ENCODE data around the gene ADGRV1. TPM values are rescaled to one million over a fixed set of nuclear protein-coding genes. Genes with fewer than 3 reads are reported as not detected.

ADGRV1 gene
- polyA plus RNA-seq, 3 donors, result 0.18 to 0.33 TPM; not detected in 1

GRCh38 chr5:91211997-91212713, 653.6 kb downstream of the ADGRV1 start:
- H3K4me3 ChIP-seq (replicated peaks in 1 of 3; ENCODE audit: low read depth in 2 of 3, low read length in 3 of 3), result no peak overlapping the region
- Mint-ChIP-seq H3K27me3 (ENCODE audit: low read depth in 3 of 3) (peaks cover 0 to 2% (median 0%) of the 10 kb centered on the region in 3 donors), H3K27ac (no peak overlapping the region), H3K4me1 (peaks cover 4% of the 10 kb centered on the region), H3K36me3 (no peaks in the 10 kb centered on the region), H3K9me3 (peaks cover 0 to 6% (median 0%) of the 10 kb centered on the region in 7 donors), H3K4me3 (no peak overlapping the region)
- H4K20me1 ChIP-seq (ENCODE audit: insufficient read depth, low read length), result no peaks in the 10 kb centered on the region
- peaks cover 11 to 20% of the 10 kb centered on the region in 2 donors for H3K4me1 ChIP-seq (ENCODE audit: control insufficient read depth in 1 of 2, insufficient read depth in 2 of 2, low read length in 2 of 2)
- no peak overlapping the region for H3K9ac ChIP-seq (ENCODE audit: insufficient read depth, low read length, poor library complexity, severe bottlenecking)
- H3K27ac ChIP-seq (ENCODE audit: low read depth in 1 of 2, low read length in 2 of 2), result peak overlapping the region in 1 of 2 donors; percentile 14
- WGBS (ENCODE audit: insufficient coverage), result 15% methylated on average over 4 of the region's 6 CpGs
- TF ChIP-seq, protein P1, sequence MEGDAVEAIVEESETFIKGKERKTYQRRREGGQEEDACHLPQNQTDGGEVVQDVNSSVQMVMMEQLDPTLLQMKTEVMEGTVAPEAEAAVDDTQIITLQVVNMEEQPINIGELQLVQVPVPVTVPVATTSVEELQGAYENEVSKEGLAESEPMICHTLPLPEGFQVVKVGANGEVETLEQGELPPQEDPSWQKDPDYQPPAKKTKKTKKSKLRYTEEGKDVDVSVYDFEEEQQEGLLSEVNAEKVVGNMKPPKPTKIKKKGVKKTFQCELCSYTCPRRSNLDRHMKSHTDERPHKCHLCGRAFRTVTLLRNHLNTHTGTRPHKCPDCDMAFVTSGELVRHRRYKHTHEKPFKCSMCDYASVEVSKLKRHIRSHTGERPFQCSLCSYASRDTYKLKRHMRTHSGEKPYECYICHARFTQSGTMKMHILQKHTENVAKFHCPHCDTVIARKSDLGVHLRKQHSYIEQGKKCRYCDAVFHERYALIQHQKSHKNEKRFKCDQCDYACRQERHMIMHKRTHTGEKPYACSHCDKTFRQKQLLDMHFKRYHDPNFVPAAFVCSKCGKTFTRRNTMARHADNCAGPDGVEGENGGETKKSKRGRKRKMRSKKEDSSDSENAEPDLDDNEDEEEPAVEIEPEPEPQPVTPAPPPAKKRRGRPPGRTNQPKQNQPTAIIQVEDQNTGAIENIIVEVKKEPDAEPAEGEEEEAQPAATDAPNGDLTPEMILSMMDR (IDR thresholded peaks at IDR 0.05), result no peak
- no peaks in the 10 kb centered on the region for H3K79me2 ChIP-seq (ENCODE audit: insufficient read depth, low read length)
- no peaks in the 10 kb centered on the region for H3K9me3 ChIP-seq (replicated peaks in 1 of 2; ENCODE audit: control insufficient read depth in 1 of 2, insufficient read depth in 1 of 2, low read length in 2 of 2)
- H3K4me2 ChIP-seq (replicated peaks; ENCODE audit: extremely low read depth, low read length, poor library complexity, severe bottlenecking), result peak overlapping the region; percentile 21
- peak in 2 of 3 donors; percentile 47 to 60 for DNase-seq
- H2AFZ ChIP-seq (ENCODE audit: insufficient read depth, low read depth, low read length, poor library complexity, severe bottlenecking), result peak overlapping the region; percentile 30
- no peaks in the 10 kb centered on the region for H3K36me3 ChIP-seq (replicated peaks in 1 of 2; ENCODE audit: control insufficient read depth in 1 of 2, insufficient read depth in 2 of 2, low read length in 2 of 2)
- no peaks in the 10 kb centered on the region for H3K27me3 ChIP-seq (ENCODE audit: control insufficient read depth in 2 of 2, insufficient read depth in 2 of 2, low read length in 2 of 2)
- intact Hi-C loops (cut with micrococcal nuclease), result loop anchor here in 1 of 2 donors (10.0 kb wide), 1 partner anchor 107 kb away; no protein-coding TSS in a partner anchor

DNA sequence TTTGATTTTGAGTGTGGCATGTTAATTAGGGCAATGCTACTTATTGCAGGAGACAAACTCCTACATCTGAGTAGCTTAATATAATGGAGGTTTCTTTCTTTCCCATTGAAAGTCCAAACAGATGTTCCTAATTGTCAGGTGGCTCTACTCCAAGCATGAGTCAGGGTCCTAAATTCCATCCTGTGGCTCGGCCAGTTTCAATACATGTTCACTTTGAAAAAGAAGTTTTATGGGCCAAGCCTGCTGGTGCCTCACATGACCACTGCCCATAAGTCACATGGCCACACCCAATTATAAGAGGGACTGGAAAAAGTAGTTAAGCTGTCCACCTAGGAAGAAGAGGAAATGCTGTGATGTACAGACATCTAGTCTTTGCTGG, 654.1 kb downstream of the ADGRV1 start:
- TF ChIP-seq, protein P1 (IDR thresholded peaks at IDR 0.05), result no peak
- intact Hi-C loops (cut with micrococcal nuclease), result loop anchor here in 1 of 2 donors (10.0 kb wide), 1 partner anchor 108 kb away; no protein-coding TSS in a partner anchor
- peak in 1 of 3 donors; percentile 27 for DNase-seq
- Histone ChIP-seq H3K79me2 (ENCODE audit: insufficient read depth, low read length) (no peaks in the 10 kb centered on the region), H3K4me2 (replicated peaks; ENCODE audit: extremely low read depth, low read length, poor library complexity, severe bottlenecking) (no peak overlapping the region), H3K27ac (ENCODE audit: low read depth in 1 of 2, low read length in 2 of 2) (peak overlapping the region in 1 of 2 donors; percentile 14), H3K36me3 (replicated peaks in 1 of 2; ENCODE audit: control insufficient read depth in 1 of 2, insufficient read depth in 2 of 2, low read length in 2 of 2) (no peaks in the 10 kb centered on the region), H3K9me3 (replicated peaks in 1 of 2; ENCODE audit: control insufficient read depth in 1 of 2, insufficient read depth in 1 of 2, low read length in 2 of 2) (no peaks in the 10 kb centered on the region), H4K20me1 (ENCODE audit: insufficient read depth, low read length) (no peaks in the 10 kb centered on the region), H3K27me3 (ENCODE audit: control insufficient read depth in 2 of 2, insufficient read depth in 2 of 2, low read length in 2 of 2) (no peaks in the 10 kb centered on the region), H2AFZ (ENCODE audit: insufficient read depth, low read depth, low read length, poor library complexity, severe bottlenecking) (no peak overlapping the region), H3K4me3 (replicated peaks in 1 of 3; ENCODE audit: low read depth in 2 of 3, low read length in 3 of 3) (no peak overlapping the region), H3K4me1 (ENCODE audit: control insufficient read depth in 1 of 2, insufficient read depth in 2 of 2, low read length in 2 of 2) (peaks cover 15 to 25% of the 10 kb centered on the region in 2 donors), H3K9ac (ENCODE audit: insufficient read depth, low read length, poor library complexity, severe bottlenecking) (no peak overlapping the region)
- Mint-ChIP-seq H3K27me3 (ENCODE audit: low read depth in 3 of 3) (peaks cover 0 to 2% (median 0%) of the 10 kb centered on the region in 3 donors), H3K4me1 (peaks cover 9% of the 10 kb centered on the region), H3K4me3 (no peak overlapping the region), H3K27ac (no peak overlapping the region), H3K9me3 (peaks cover 0 to 8% (median 0%) of the 10 kb centered on the region in 7 donors), H3K36me3 (no peaks in the 10 kb centered on the region)
- WGBS (ENCODE audit: insufficient coverage), result no CpG with 5 or more reads among the region's 1 CpG

Other genes with a start within 250 kb of the ADGRV1 start
- 1 to 10 TPM in 2 of 3 donors, under 1 TPM in 1; 0.59 to 9.0 (median 7.7) TPM for gene CETN3, start 149.0 kb upstream of the ADGRV1 start, polyA plus RNA-seq
- 1 to 10 TPM in 2 of 3 donors, under 1 TPM in 1; 0.96 to 1.5 (median 1.2) TPM for gene MBLAC2, start 84.0 kb upstream of the ADGRV1 start, polyA plus RNA-seq
- gene POLR3G, start 83.9 kb upstream of the ADGRV1 start, polyA plus RNA-seq, result under 1 TPM; 0.07 to 0.36 (median 0.13) TPM
- 10 to 100 TPM in 1 of 3 donors, 1 to 10 TPM in 2; 6.0 to 12.1 (median 8.4) TPM for gene LYSMD3, start 29.2 kb upstream of the ADGRV1 start, polyA plus RNA-seq

Data from CD14-positive monocyte (primary cell).